Activated naive CD4-positive, alpha-beta T cell treated with anti-CD3 and anti-CD28 coated beads, Interleukin-2, amount 50 U/mL, for 24 hours (primary cell): ENCODE results near the gene EIF2AK2.

Source experiments
- H3K27ac Mint-ChIP-seq: one replicate; pipeline ENCODE4 v1.8.0; 2021; ENCODE audit warnings: mild to moderate bottlenecking, mixed read lengths
- H3K27me3 Mint-ChIP-seq: one replicate; pipeline ENCODE4 v1.8.0; 2021; ENCODE audit warnings: mixed read lengths
- H3K36me3 Mint-ChIP-seq: one replicate; pipeline ENCODE4 v1.8.0; 2021; ENCODE audit warnings: mixed read lengths
- H3K4me1 Mint-ChIP-seq: one replicate; pipeline ENCODE4 v1.8.0; 2021; ENCODE audit warnings: mixed read lengths
- H3K4me3 Mint-ChIP-seq: one replicate; pipeline ENCODE4 v1.8.0; 2021; ENCODE audit warnings: mild to moderate bottlenecking, mixed read lengths
- H3K9me3 Mint-ChIP-seq: one replicate; pipeline ENCODE4 v1.8.0; 2021; ENCODE audit warnings: mixed read lengths

The EIF2AK2 gene

GRCh38 chr2:37146062-37146461, 10.7 kb downstream of the EIF2AK2 start:
- Mint-ChIP-seq H3K9me3 (no peaks in the 10 kb centered on the region), H3K27me3 (no peaks in the 10 kb centered on the region), H3K4me3 (no peak overlapping the region), H3K4me1 (peaks cover 23% of the 10 kb centered on the region), H3K36me3 (peaks cover 23% of the 10 kb centered on the region), H3K27ac (no peak overlapping the region)

GRCh38 chr2:37143974-37144373, 12.8 kb downstream of the EIF2AK2 start:
- Mint-ChIP-seq H3K36me3 (peaks cover 27% of the 10 kb centered on the region), H3K27me3 (no peaks in the 10 kb centered on the region), H3K9me3 (no peaks in the 10 kb centered on the region), H3K27ac (no peak overlapping the region), H3K4me1 (peaks cover 9% of the 10 kb centered on the region), H3K4me3 (no peak overlapping the region)

GRCh38 chr2:37142546-37142945, 14.2 kb downstream of the EIF2AK2 start:
- peaks cover 4% of the 10 kb centered on the region for H3K4me1 Mint-ChIP-seq
- H3K4me3 Mint-ChIP-seq: no peak overlapping the region
- H3K27me3 Mint-ChIP-seq: no peaks in the 10 kb centered on the region
- peaks cover 19% of the 10 kb centered on the region for H3K36me3 Mint-ChIP-seq
- H3K27ac Mint-ChIP-seq: no peak overlapping the region
- no peaks in the 10 kb centered on the region for H3K9me3 Mint-ChIP-seq

GRCh38 chr2:37132914-37133313, 23.9 kb downstream of the EIF2AK2 start:
- no peaks in the 10 kb centered on the region for H3K9me3 Mint-ChIP-seq
- H3K4me1 Mint-ChIP-seq: peaks cover 4% of the 10 kb centered on the region
- no peak overlapping the region for H3K27ac Mint-ChIP-seq
- no peaks in the 10 kb centered on the region for H3K27me3 Mint-ChIP-seq
- peaks cover 33% of the 10 kb centered on the region for H3K36me3 Mint-ChIP-seq
- no peak overlapping the region for H3K4me3 Mint-ChIP-seq

GRCh38 chr2:37125416-37125815, 31.4 kb downstream of the EIF2AK2 start:
- Mint-ChIP-seq H3K4me1 (no peaks in the 10 kb centered on the region), H3K27me3 (no peaks in the 10 kb centered on the region), H3K9me3 (no peaks in the 10 kb centered on the region), H3K36me3 (peaks cover 24% of the 10 kb centered on the region), H3K27ac (no peak overlapping the region), H3K4me3 (no peak overlapping the region)

GRCh38 chr2:37119157-37119556, 37.6 kb downstream of the EIF2AK2 start:
- H3K27ac Mint-ChIP-seq: peak overlapping the region; percentile 56
- H3K27me3 Mint-ChIP-seq: no peaks in the 10 kb centered on the region
- no peak overlapping the region for H3K4me3 Mint-ChIP-seq
- no peaks in the 10 kb centered on the region for H3K4me1 Mint-ChIP-seq
- H3K9me3 Mint-ChIP-seq: no peaks in the 10 kb centered on the region
- H3K36me3 Mint-ChIP-seq: peaks cover 11% of the 10 kb centered on the region

- no peaks in the 10 kb centered on the region for H3K27me3 Mint-ChIP-seq
- H3K36me3 Mint-ChIP-seq: peaks cover 11% of the 10 kb centered on the region
- H3K27ac Mint-ChIP-seq: no peak overlapping the region
- H3K9me3 Mint-ChIP-seq: no peaks in the 10 kb centered on the region
- H3K4me1 Mint-ChIP-seq: no peaks in the 10 kb centered on the region
- H3K4me3 Mint-ChIP-seq: no peak overlapping the region
These were observed 39.2 kb downstream of the EIF2AK2 start for GRCh38 chr2:37117566-37117965.

- H3K36me3 Mint-ChIP-seq: peaks cover 8% of the 10 kb centered on the region
- no peak overlapping the region for H3K27ac Mint-ChIP-seq
These were observed 44.8 kb downstream of the EIF2AK2 start for GRCh38 chr2:37111958-37112357.

GRCh38 chr2:37110306-37111212, 46.2 kb downstream of the EIF2AK2 start:
- Mint-ChIP-seq H3K4me1 (no peaks in the 10 kb centered on the region), H3K9me3 (no peaks in the 10 kb centered on the region), H3K27ac (no peak overlapping the region), H3K4me3 (no peak overlapping the region), H3K36me3 (peaks cover 11% of the 10 kb centered on the region), H3K27me3 (no peaks in the 10 kb centered on the region)

More at GRCh38 chr2:37111958-37112357, 44.8 kb downstream of the EIF2AK2 start:
- H3K4me1 Mint-ChIP-seq: no peaks in the 10 kb centered on the region
- H3K4me3 Mint-ChIP-seq: no peak overlapping the region
- H3K9me3 Mint-ChIP-seq: no peaks in the 10 kb centered on the region
- H3K27me3 Mint-ChIP-seq: no peaks in the 10 kb centered on the region

- Mint-ChIP-seq H3K27ac (no peak overlapping the region), H3K27me3 (no peaks in the 10 kb centered on the region), H3K4me1 (no peaks in the 10 kb centered on the region), H3K36me3 (peaks cover 12% of the 10 kb centered on the region), H3K9me3 (no peaks in the 10 kb centered on the region), H3K4me3 (no peak overlapping the region)
These were observed 47.3 kb downstream of the EIF2AK2 start for GRCh38 chr2:37109523-37109922.

GRCh38 chr2:37105150-37105549, 51.6 kb downstream of the EIF2AK2 start:
- Mint-ChIP-seq H3K36me3 (peaks cover 15% of the 10 kb centered on the region), H3K27ac (no peak overlapping the region), H3K4me3 (no peak overlapping the region), H3K4me1 (no peaks in the 10 kb centered on the region), H3K27me3 (no peaks in the 10 kb centered on the region), H3K9me3 (no peaks in the 10 kb centered on the region)

GRCh38 chr2:37104178-37104577, 52.6 kb downstream of the EIF2AK2 start:
- Mint-ChIP-seq H3K36me3 (peaks cover 16% of the 10 kb centered on the region), H3K27ac (peak overlapping the region; percentile 70), H3K4me1 (no peaks in the 10 kb centered on the region), H3K27me3 (no peaks in the 10 kb centered on the region), H3K4me3 (no peak overlapping the region), H3K9me3 (no peaks in the 10 kb centered on the region)

- Mint-ChIP-seq H3K4me1 (no peaks in the 10 kb centered on the region), H3K36me3 (peaks cover 11% of the 10 kb centered on the region), H3K4me3 (no peak overlapping the region), H3K9me3 (no peaks in the 10 kb centered on the region), H3K27ac (no peak overlapping the region), H3K27me3 (no peaks in the 10 kb centered on the region)
These were observed 54.2 kb downstream of the EIF2AK2 start for GRCh38 chr2:37102588-37102987.

GRCh38 chr2:37100054-37100453, 56.7 kb downstream of the EIF2AK2 start:
- Mint-ChIP-seq H3K9me3 (no peaks in the 10 kb centered on the region), H3K36me3 (peaks cover 9% of the 10 kb centered on the region), H3K27ac (peak overlapping the region; percentile 42), H3K4me1 (no peaks in the 10 kb centered on the region), H3K4me3 (no peak overlapping the region), H3K27me3 (no peaks in the 10 kb centered on the region)

- Mint-ChIP-seq H3K36me3 (peaks cover 7% of the 10 kb centered on the region), H3K27ac (no peak overlapping the region), H3K9me3 (no peaks in the 10 kb centered on the region), H3K4me3 (no peak overlapping the region), H3K4me1 (no peaks in the 10 kb centered on the region), H3K27me3 (no peaks in the 10 kb centered on the region)
These were observed 58.2 kb downstream of the EIF2AK2 start for GRCh38 chr2:37098416-37099118.

- Mint-ChIP-seq H3K4me1 (no peaks in the 10 kb centered on the region), H3K27ac (no peak overlapping the region), H3K9me3 (no peaks in the 10 kb centered on the region), H3K27me3 (no peaks in the 10 kb centered on the region), H3K36me3 (peaks cover 9% of the 10 kb centered on the region), H3K4me3 (no peak overlapping the region)
These were observed 60.2 kb downstream of the EIF2AK2 start for GRCh38 chr2:37096568-37096967.
